Keratinocyte (primary cell): ENCODE results near the gene ROR2.

ENCODE experiments used
- CTCF ChIP-seq, 3 experiments: IDR thresholded peaks in 1 of 3; conservative IDR thresholded peaks in 1 of 3; optimal IDR thresholded peaks in 1 of 3; 2 replicates in 2 of 3; 3 replicates in 1 of 3; pipeline versions ENCODE3 to v1.5.1; 2011; ENCODE audit warnings: low read length in 3 of 3, mild to moderate bottlenecking in 3 of 3, moderate library complexity in 2 of 3, control low read depth in 1 of 3, inconsistent platforms in 1 of 3; ENCODE audit not compliant: insufficient read depth in 2 of 3; ENCODE audit errors: extremely low read depth in 1 of 3
- EZH2 ChIP-seq: IDR thresholded peaks from one replicate; pipeline ENCODE4 v1.6.1; 2012; ENCODE audit warnings: inconsistent platforms, mild to moderate bottlenecking, low read length, moderate library complexity

- TF ChIP-seq CTCF (optimal IDR thresholded peaks at IDR 0.05 in 1 of 3, IDR thresholded peaks at IDR 0.05 in 1 of 3, conservative IDR thresholded peaks at IDR 0.05 in 1 of 3; ENCODE audit: extremely low read depth in 1 of 3, insufficient read depth in 2 of 3, low read length in 3 of 3) (no peak), EZH2 (no peak)
Observed at GRCh38 chr9:91516777-91517176, 433.3 kb downstream of the ROR2 start.
